PFSK-1 (cell line): ENCODE data around the gene OBI1.

Experiments
- FOXP2 ChIP-seq: optimal IDR thresholded peaks from 2 replicates; pipeline ENCODE3; 2011; ENCODE audit warnings: borderline replicate concordance, control low read depth, inconsistent platforms; ENCODE audit not compliant: insufficient read depth; ENCODE audit errors: extremely low read length, extremely low read depth
- POLR2AphosphoS5 ChIP-seq: IDR thresholded peaks from 2 replicates; pipeline ENCODE4 v1.6.1; 2012; ENCODE audit warnings: low read depth, mild to moderate bottlenecking, control low read depth, low read length, moderate library complexity
- SIN3A ChIP-seq: IDR thresholded peaks from 2 replicates; pipeline ENCODE4 v1.6.1; 2012; ENCODE audit warnings: mild to moderate bottlenecking, low read length, moderate library complexity, borderline replicate concordance; ENCODE audit not compliant: insufficient read depth
- TAF1 ChIP-seq: IDR thresholded peaks from 2 replicates; pipeline ENCODE4 v1.6.1; 2012; ENCODE audit warnings: low read length, control low read depth, borderline replicate concordance; ENCODE audit not compliant: insufficient read depth
- TF ChIP-seq, protein P1 (sequence below), 2 experiments: IDR thresholded peaks; 2 replicates each; pipeline versions ENCODE4 v1.6.1 to v1.8.0; 2011 to 2012; ENCODE audit warnings: low read depth in 2 of 2, low read length in 2 of 2, control low read depth in 1 of 2, inconsistent platforms in 1 of 2, mild to moderate bottlenecking in 1 of 2, moderate library complexity in 1 of 2; ENCODE audit not compliant: insufficient read depth in 1 of 2

Gene OBI1

DNA sequence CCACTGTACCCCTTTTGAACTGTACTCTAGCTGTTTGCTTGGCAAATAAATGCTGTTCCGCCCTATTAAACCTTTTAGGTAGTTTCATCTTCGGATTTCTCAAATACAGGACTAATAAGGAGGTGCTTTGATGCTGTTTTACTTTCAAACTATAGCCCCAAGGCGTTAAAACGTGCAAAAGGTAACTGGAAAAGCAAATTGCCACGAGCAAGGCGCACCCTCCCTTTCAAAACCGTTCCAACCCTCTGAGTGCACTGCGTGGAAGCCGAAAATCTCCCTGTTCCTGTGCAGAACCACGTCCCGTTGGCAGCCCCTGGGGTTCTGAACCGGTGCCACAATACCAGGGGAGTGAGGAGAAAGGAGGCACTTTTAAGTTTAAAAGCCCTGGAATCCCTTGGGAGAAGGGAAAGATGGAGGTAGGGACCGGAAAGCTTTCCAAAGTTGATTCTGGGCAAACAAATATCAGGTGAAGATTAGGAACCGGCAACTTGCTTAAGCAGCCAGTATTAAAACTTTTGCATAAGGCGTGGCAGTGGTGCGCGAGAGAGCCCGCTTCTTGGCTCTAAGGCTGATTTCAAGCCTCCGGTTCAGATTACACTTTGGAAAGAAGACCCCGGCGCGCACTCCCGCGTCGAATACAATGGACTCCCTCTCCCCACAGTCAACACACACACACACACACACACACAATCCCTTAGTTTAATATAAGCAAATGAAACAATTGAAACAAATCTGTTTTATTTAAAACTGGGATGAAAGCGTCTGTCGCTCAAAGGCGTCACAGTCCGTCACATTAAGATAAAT lies 65.1 kb downstream of the OBI1 start:
- TF ChIP-seq POLR2AphosphoS5 (no peak), FOXP2 (no peak), TAF1 (no peak), SIN3A (no peak)
- TF ChIP-seq, protein P1, sequence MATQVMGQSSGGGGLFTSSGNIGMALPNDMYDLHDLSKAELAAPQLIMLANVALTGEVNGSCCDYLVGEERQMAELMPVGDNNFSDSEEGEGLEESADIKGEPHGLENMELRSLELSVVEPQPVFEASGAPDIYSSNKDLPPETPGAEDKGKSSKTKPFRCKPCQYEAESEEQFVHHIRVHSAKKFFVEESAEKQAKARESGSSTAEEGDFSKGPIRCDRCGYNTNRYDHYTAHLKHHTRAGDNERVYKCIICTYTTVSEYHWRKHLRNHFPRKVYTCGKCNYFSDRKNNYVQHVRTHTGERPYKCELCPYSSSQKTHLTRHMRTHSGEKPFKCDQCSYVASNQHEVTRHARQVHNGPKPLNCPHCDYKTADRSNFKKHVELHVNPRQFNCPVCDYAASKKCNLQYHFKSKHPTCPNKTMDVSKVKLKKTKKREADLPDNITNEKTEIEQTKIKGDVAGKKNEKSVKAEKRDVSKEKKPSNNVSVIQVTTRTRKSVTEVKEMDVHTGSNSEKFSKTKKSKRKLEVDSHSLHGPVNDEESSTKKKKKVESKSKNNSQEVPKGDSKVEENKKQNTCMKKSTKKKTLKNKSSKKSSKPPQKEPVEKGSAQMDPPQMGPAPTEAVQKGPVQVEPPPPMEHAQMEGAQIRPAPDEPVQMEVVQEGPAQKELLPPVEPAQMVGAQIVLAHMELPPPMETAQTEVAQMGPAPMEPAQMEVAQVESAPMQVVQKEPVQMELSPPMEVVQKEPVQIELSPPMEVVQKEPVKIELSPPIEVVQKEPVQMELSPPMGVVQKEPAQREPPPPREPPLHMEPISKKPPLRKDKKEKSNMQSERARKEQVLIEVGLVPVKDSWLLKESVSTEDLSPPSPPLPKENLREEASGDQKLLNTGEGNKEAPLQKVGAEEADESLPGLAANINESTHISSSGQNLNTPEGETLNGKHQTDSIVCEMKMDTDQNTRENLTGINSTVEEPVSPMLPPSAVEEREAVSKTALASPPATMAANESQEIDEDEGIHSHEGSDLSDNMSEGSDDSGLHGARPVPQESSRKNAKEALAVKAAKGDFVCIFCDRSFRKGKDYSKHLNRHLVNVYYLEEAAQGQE (IDR thresholded peaks at IDR 0.05; ENCODE audit: insufficient read depth in 1 of 2, low read depth in 2 of 2, low read length in 2 of 2) = no peak

DNA sequence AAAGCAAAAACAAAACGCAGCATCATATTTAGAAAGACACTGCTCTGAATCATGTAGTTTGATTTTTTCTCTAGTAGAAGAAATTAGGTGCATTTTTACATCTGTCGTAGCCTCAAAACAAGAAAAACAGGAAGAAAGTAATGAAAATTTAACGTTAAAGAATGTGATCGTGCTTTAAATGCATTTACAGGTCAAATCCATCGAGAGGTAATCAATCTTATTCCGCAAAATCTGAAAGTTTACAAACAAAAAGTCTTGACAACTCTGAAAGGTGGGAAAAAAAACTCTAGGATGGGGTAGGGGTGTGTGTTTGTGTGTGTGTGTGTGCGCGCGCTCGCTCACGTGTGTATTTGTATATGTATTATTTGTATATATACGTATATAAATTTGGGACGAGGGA lies 65.8 kb downstream of the OBI1 start:
- no peak for TF ChIP-seq FOXP2
- no peak for TF ChIP-seq TAF1
- TF ChIP-seq POLR2AphosphoS5 = no peak
- TF ChIP-seq, protein P1 (IDR thresholded peaks at IDR 0.05; ENCODE audit: insufficient read depth in 1 of 2, low read depth in 2 of 2, low read length in 2 of 2) = no peak
- no peak for TF ChIP-seq SIN3A

- TF ChIP-seq POLR2AphosphoS5 (no peak), TAF1 (no peak), FOXP2 (no peak), SIN3A (no peak)
- TF ChIP-seq, protein P1 (IDR thresholded peaks at IDR 0.05; ENCODE audit: insufficient read depth in 1 of 2, low read depth in 2 of 2, low read length in 2 of 2) = no peak
These were observed 66.4 kb downstream of the OBI1 start for GRCh38 chr13:78592584-78592983.

DNA sequence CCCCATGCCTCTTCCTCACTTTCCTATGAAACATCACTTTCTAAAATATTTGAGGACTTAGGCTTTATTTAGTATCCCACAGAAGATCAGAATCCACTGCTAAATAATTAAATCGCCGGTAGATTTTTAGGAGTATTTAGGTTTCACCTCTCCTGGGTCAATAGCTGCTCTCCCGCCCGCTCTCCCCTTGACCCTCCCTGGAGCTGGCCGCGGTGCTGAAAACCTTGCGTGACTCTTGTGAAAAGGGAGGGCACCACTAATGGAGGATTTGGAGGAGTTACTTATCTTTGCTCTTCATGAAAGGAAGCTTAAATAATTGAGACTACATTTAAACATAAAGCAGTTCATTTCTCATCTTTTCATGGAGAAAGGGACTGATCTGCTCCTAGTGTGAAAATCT lies 69.7 kb downstream of the OBI1 start:
- TF ChIP-seq, protein P1 (IDR thresholded peaks at IDR 0.05; ENCODE audit: insufficient read depth in 1 of 2, low read depth in 2 of 2, low read length in 2 of 2) = peak; percentile 90 to 96
- TF ChIP-seq FOXP2 = no peak
